ENCODE measurements around the gene IL22RA1. TPM values are rescaled to one million over a fixed set of nuclear protein-coding genes. Genes with fewer than 3 reads are reported as not detected.
A peak's percentile ranks its signal among the peaks of the same experiment; 100 is the strongest.

Gene IL22RA1
- total and polyA plus RNA-seq, 2 of the 8 experiments (the other 6 are each of a cell fraction or from before 2014, with no cell fraction given): 0.17 to 0.32 TPM

GRCh38 chr1:24098102-24098501, 44.8 kb downstream of the IL22RA1 start:
- no peak overlapping the region for H3K4me2 ChIP-seq (ENCODE audit: insufficient read depth in 1 of 2, low read depth in 2 of 2, low read length in 2 of 2)
- no peak overlapping the region for H4K5ac ChIP-seq (ENCODE audit: insufficient read length, low read depth, low read length)
- no peak overlapping the region for H2AK5ac ChIP-seq (ENCODE audit: low read depth, low read length)
- H3K23ac ChIP-seq (ENCODE audit: insufficient read length): no peak overlapping the region
- no peak overlapping the region for H3K14ac ChIP-seq (ENCODE audit: insufficient read length)
- H3K27ac ChIP-seq (ENCODE audit: low read depth, low read length): no peak overlapping the region
- H3K56ac ChIP-seq (replicated peaks; ENCODE audit: insufficient read length, low read depth, low read length): no peak overlapping the region
- 0 out of 2 replicates have a peak overlapping the region, but pooled peaks have one; percentile 1 for H2BK5ac ChIP-seq (ENCODE audit: low read depth, low read length)
- no peaks in the 10 kb centered on the region for H3K79me1 ChIP-seq (ENCODE audit: low read depth, low read length)
- no peak overlapping the region for H2BK15ac ChIP-seq (ENCODE audit: low read length)
- no peak overlapping the region for H3K4me3 ChIP-seq (ENCODE audit: extremely low read depth in 1 of 4, insufficient read depth in 2 of 4, low read depth in 3 of 4, low read length in 4 of 4)
- H2BK20ac ChIP-seq (ENCODE audit: low read length): no peak overlapping the region
- no peaks in the 10 kb centered on the region for H3K23me2 ChIP-seq (ENCODE audit: low read depth, low read length)
- DNase-seq (ENCODE audit: low read depth in 1 of 2, low spot score in 2 of 2): no peak
- H3K9me3 ChIP-seq (ENCODE audit: insufficient read depth in 2 of 2, low read depth in 1 of 2, low read length in 1 of 2): no peaks in the 10 kb centered on the region
- H3K18ac ChIP-seq (ENCODE audit: extremely low read depth, low read length): no peak overlapping the region; the same call in 1 of the 2 replicates
- ChIA-PET POLR2A (ENCODE audit: partially characterized antibody) (interaction anchor here (1.3 to 2.6 kb wide), 2 partner anchors 12 to 53 kb away, joined by 3 to 13 read pairs; no protein-coding TSS in a partner anchor), CTCF (ENCODE audit: partially characterized antibody) (no interaction called here)
- peak; percentile 45; the same call in 1 of the 2 replicates for TF ChIP-seq KDM1A (IDR thresholded peaks at IDR 0.05; ENCODE audit: borderline replicate concordance, low read length)
- TF ChIP-seq CBX8 (IDR thresholded peaks at IDR 0.05; ENCODE audit: borderline replicate concordance, low read depth, low read length): no peak
- no peak for TF ChIP-seq EP300 (IDR thresholded peaks at IDR 0.05; ENCODE audit: borderline replicate concordance in 1 of 2, low read depth in 2 of 2, low read length in 2 of 2)
- TF ChIP-seq BCL11A (IDR thresholded peaks at IDR 0.05; ENCODE audit: low read depth in 2 of 2, low read length in 2 of 2): no peak
- TF ChIP-seq CHD2 (IDR thresholded peaks at IDR 0.05; ENCODE audit: low read length): no peak
- no peak for TF ChIP-seq TCF12 (IDR thresholded peaks at IDR 0.05; ENCODE audit: low read depth, low read length)
- no peak for TF ChIP-seq ZNF274 (IDR thresholded peaks at IDR 0.05; ENCODE audit: borderline replicate concordance, extremely low read depth, low read length)
- TF ChIP-seq SIRT6 (IDR thresholded peaks at IDR 0.05; ENCODE audit: low read length): no peak
- H2BK12ac ChIP-seq (ENCODE audit: low read depth, low read length): no peak overlapping the region
- no peak overlapping the region for H4K91ac ChIP-seq (replicated peaks; ENCODE audit: insufficient read length, low read length)
- FAIRE-seq: no peak
- no peak overlapping the region for H2AFZ ChIP-seq (ENCODE audit: low read length)
- H3K79me2 ChIP-seq (ENCODE audit: control insufficient read depth in 1 of 2, insufficient read depth in 2 of 2, low read length in 2 of 2): no peaks in the 10 kb centered on the region
- H3K9ac ChIP-seq (replicated peaks in 1 of 4; ENCODE audit: extremely low read depth in 1 of 4, low read depth in 3 of 4, low read length in 3 of 4): no peak overlapping the region
- H3K4ac ChIP-seq (replicated peaks; ENCODE audit: insufficient read length, low read depth, low read length): no peak overlapping the region
- WGBS, 2 experiments (ENCODE audit: extremely low coverage in 1 of 2, insufficient coverage in 1 of 2, insufficient read length in 1 of 2, insufficient replicate concordance in 2 of 2, low coverage in 1 of 2, low lambda C conversion rate in 2 of 2, missing lambda C conversion rate in 1 of 2): 92% methylated on average over 5 of the region's 5 CpGs; no CpG with 5 or more reads in 1 of the 2 experiments
- no peaks in the 10 kb centered on the region for H3K27me3 ChIP-seq (replicated peaks in 1 of 4; ENCODE audit: control insufficient read depth in 3 of 4, extremely low read depth in 1 of 4, insufficient read depth in 3 of 4, low read length in 3 of 4)
- peaks cover 0 to 6% (median 2%) of the 10 kb centered on the region in 4 experiments; a peak in 3 of 7 replicates for H3K4me1 ChIP-seq (replicated peaks in 1 of 4; ENCODE audit: control insufficient read depth in 3 of 4, insufficient read depth in 4 of 4, low read length in 3 of 4)
- no peaks in the 10 kb centered on the region for H4K20me1 ChIP-seq (replicated peaks in 1 of 2; ENCODE audit: control insufficient read depth in 1 of 2, insufficient read depth in 2 of 2, low read length in 2 of 2)
- H4K8ac ChIP-seq (ENCODE audit: extremely low read depth, insufficient read depth, low read length): no peak overlapping the region
- no peak overlapping the region for H2BK120ac ChIP-seq (replicated peaks; ENCODE audit: low read depth, low read length)
- H3K36me3 ChIP-seq (ENCODE audit: control insufficient read depth in 2 of 4, insufficient read depth in 4 of 4, low read length in 3 of 4): no peaks in the 10 kb centered on the region
